WI38 (cell line): ENCODE results near the gene WIPF3.

ENCODE experiments used
- H3K4me3 ChIP-seq: 2 replicates; pipeline ENCODE4 v1.5.1; 2011; ENCODE audit warnings: low read depth, mild to moderate bottlenecking, control low read depth, low read length
- CTCF ChIP-seq: IDR thresholded peaks from 2 replicates; pipeline ENCODE4 v1.5.1; 2012; ENCODE audit warnings: low read depth, mild to moderate bottlenecking, control low read depth, low read length

The WIPF3 gene

GRCh38 chr7:29797112-29797944 is 9.0 kb upstream of the WIPF3 start:
- TF ChIP-seq CTCF, result no peak
- H3K4me3 ChIP-seq, result no peak overlapping the region

- H3K4me3 ChIP-seq, result no peak overlapping the region
- no peak for TF ChIP-seq CTCF
Observed at GRCh38 chr7:29798422-29798821, 7.9 kb upstream of the WIPF3 start.

GRCh38 chr7:29801929-29802328 is 4.4 kb upstream of the WIPF3 start:
- H3K4me3 ChIP-seq, result no peak overlapping the region
- TF ChIP-seq CTCF, result no peak

- H3K4me3 ChIP-seq, result no peak overlapping the region
- no peak for TF ChIP-seq CTCF
Observed at GRCh38 chr7:29805031-29805430, 1.3 kb upstream of the WIPF3 start.

- H3K4me3 ChIP-seq, result no peak overlapping the region
- no peak for TF ChIP-seq CTCF
Observed at GRCh38 chr7:29805886-29806207, 461 bp upstream of the WIPF3 start.

- TF ChIP-seq CTCF, result no peak
- no peak overlapping the region for H3K4me3 ChIP-seq
Observed at GRCh38 chr7:29806995-29807841, 910 bp downstream of the WIPF3 start.
